ENCODE results near the gene MRLN. TPM values are rescaled to one million over a fixed set of nuclear protein-coding genes. Genes with fewer than 3 reads are reported as not detected.
"Not testable (repeated sequence)": the region's sequence is repeated elsewhere in the genome, so short reads cannot be mapped to it uniquely, and the experiment has no call there.

The MRLN gene
- total RNA-seq, 5 donors from 2014 or later (not counting 1 experiment from before 2014, with no cell fraction given), result not detected

DNA sequence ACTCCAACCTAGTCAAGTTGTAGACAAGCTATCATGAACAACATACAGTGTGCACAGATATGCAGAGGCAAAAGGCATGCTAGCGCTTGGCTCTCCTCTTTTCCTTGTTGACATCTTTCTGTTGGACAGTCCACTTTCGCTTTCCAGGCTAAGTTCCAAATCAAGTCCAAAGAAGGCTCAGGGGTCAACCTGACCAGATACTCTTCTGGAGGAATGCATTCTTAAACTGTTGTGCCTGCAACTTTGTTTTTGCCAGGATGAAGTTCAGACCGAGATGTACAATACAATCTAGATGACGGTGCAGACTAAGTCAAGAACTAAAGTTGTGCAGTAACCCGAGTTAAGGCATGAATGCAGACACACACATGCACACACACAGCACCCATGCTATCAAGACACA lies 35.7 kb upstream of the MRLN start:
- POLR2A ChIA-PET; H3K27me3 ChIP-seq (replicated peaks in 1 of 2; ENCODE audit: control insufficient read depth in 2 of 2, extremely low read depth in 1 of 2, insufficient read depth in 2 of 2, low read length in 1 of 2); H3K4me1 ChIP-seq (ENCODE audit: control insufficient read depth in 1 of 2, extremely low read depth in 1 of 2, insufficient read depth in 2 of 2, low read length in 2 of 2); H3K9me3 Mint-ChIP-seq; H3K27me3 Mint-ChIP-seq; H3K27ac ChIP-seq (ENCODE audit: low read length); CTCF ChIA-PET; H3K4me3 ChIP-seq (ENCODE audit: control insufficient read depth in 1 of 2, extremely low read depth in 1 of 2, low read length in 1 of 2); DNase-seq; H3K4me3 Mint-ChIP-seq; ATAC-seq (replicated peaks in 1 of 4); H3K27ac Mint-ChIP-seq; H3K9me3 ChIP-seq; H3K4me1 Mint-ChIP-seq: not testable (repeated sequence)
- peaks cover 40% of the 10 kb centered on the region for H3K36me3 Mint-ChIP-seq
- 100% methylated on average over 2 of the region's 5 CpGs for WGBS (ENCODE audit: insufficient coverage)
- H3K36me3 ChIP-seq (ENCODE audit: control insufficient read depth in 2 of 2, extremely low read depth in 1 of 2, insufficient read depth in 1 of 2, low read length in 1 of 2), result peaks cover 0 to 32% of the 10 kb centered on the region in 2 donors

DNA sequence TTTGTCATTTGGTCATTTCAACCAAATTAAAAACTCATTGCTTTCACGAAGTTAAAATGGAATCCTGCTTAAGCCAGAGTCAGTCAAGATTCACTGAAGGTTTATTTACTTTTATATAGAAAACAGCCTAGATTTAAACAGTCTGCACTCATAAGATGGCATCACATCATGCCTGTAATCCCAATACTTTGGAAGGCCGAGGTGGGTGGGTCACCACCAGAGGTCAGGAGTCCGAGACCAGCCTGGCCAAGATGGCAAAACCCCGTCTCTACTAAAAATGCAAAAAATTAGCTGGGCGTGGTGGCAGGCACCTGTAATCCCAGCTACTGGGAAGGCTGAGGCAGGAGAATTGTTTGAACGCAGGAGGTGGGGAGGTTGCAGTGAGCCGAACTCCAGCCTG lies 33.8 kb upstream of the MRLN start:
- 94% methylated on average over 6 of the region's 7 CpGs for WGBS (ENCODE audit: insufficient coverage)
- CTCF ChIA-PET; H3K4me1 Mint-ChIP-seq; H3K27me3 Mint-ChIP-seq; DNase-seq; H3K4me3 ChIP-seq (ENCODE audit: control insufficient read depth in 1 of 2, extremely low read depth in 1 of 2, low read length in 1 of 2); POLR2A ChIA-PET; H3K9me3 Mint-ChIP-seq; H3K27ac ChIP-seq (ENCODE audit: low read length); H3K27ac Mint-ChIP-seq; H3K27me3 ChIP-seq (replicated peaks in 1 of 2; ENCODE audit: control insufficient read depth in 2 of 2, extremely low read depth in 1 of 2, insufficient read depth in 2 of 2, low read length in 1 of 2); H3K4me1 ChIP-seq (ENCODE audit: control insufficient read depth in 1 of 2, extremely low read depth in 1 of 2, insufficient read depth in 2 of 2, low read length in 2 of 2); ATAC-seq (replicated peaks in 1 of 4); H3K9me3 ChIP-seq; H3K4me3 Mint-ChIP-seq: not testable (repeated sequence)
- peaks cover 0 to 13% of the 10 kb centered on the region in 2 donors for H3K36me3 ChIP-seq (ENCODE audit: control insufficient read depth in 2 of 2, extremely low read depth in 1 of 2, insufficient read depth in 1 of 2, low read length in 1 of 2)
- H3K36me3 Mint-ChIP-seq, result peaks cover 24% of the 10 kb centered on the region

DNA sequence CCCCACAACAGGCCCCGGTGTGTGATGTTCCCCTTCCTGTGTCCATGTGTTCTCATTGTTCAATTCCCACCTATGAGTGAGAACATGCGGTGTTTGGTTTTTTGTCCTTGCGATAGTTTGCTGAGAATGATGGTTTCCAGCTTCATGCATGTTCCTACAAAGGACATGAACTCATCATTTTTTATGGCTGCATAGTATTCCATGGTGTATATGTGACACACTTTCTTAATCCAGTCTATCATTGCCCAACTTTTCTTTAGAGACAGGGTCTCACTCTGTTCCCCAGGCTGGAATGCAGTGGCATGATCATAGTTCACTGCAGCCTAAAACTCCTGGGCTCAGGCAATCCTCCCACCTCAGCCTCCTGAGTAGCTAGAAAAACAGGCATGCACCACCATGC lies 32.2 kb upstream of the MRLN start:
- H3K36me3 ChIP-seq (ENCODE audit: control insufficient read depth in 2 of 2, extremely low read depth in 1 of 2, insufficient read depth in 1 of 2, low read length in 1 of 2); ATAC-seq (replicated peaks in 1 of 4); H3K9me3 Mint-ChIP-seq; H3K27ac Mint-ChIP-seq; H3K9me3 ChIP-seq; H3K4me3 Mint-ChIP-seq; H3K27me3 ChIP-seq (replicated peaks in 1 of 2; ENCODE audit: control insufficient read depth in 2 of 2, extremely low read depth in 1 of 2, insufficient read depth in 2 of 2, low read length in 1 of 2); H3K27me3 Mint-ChIP-seq; H3K4me1 Mint-ChIP-seq; H3K4me3 ChIP-seq (ENCODE audit: control insufficient read depth in 1 of 2, extremely low read depth in 1 of 2, low read length in 1 of 2); POLR2A ChIA-PET; DNase-seq; H3K27ac ChIP-seq (ENCODE audit: low read length); CTCF ChIA-PET; H3K4me1 ChIP-seq (ENCODE audit: control insufficient read depth in 1 of 2, extremely low read depth in 1 of 2, insufficient read depth in 2 of 2, low read length in 2 of 2): not testable (repeated sequence)
- H3K36me3 Mint-ChIP-seq, result peaks cover 16% of the 10 kb centered on the region
- WGBS (ENCODE audit: insufficient coverage), result no CpG with 5 or more reads among the region's 3 CpGs

DNA sequence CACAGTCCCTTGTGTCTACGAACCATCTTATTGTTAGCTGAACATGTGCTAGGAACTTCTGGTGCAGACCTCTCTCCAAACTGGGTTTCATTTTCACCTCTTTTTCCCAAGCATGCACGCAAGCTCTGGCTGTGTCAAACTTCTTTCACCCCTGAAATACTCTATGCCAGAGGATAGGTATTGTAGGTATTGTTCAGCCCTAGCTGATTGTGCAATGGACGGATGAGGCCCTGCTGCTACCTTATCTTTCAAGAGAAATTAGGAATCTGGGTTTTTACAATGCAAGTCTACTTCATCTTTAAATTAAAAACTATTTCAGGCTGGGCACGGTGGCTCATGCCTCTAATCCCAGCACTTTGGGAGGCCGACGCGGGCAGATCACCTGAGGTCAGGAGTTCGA lies 28.3 kb upstream of the MRLN start:
- peaks cover 0 to 5% (median 0%) of the 10 kb centered on the region in 3 donors for H3K9me3 Mint-ChIP-seq

DNA sequence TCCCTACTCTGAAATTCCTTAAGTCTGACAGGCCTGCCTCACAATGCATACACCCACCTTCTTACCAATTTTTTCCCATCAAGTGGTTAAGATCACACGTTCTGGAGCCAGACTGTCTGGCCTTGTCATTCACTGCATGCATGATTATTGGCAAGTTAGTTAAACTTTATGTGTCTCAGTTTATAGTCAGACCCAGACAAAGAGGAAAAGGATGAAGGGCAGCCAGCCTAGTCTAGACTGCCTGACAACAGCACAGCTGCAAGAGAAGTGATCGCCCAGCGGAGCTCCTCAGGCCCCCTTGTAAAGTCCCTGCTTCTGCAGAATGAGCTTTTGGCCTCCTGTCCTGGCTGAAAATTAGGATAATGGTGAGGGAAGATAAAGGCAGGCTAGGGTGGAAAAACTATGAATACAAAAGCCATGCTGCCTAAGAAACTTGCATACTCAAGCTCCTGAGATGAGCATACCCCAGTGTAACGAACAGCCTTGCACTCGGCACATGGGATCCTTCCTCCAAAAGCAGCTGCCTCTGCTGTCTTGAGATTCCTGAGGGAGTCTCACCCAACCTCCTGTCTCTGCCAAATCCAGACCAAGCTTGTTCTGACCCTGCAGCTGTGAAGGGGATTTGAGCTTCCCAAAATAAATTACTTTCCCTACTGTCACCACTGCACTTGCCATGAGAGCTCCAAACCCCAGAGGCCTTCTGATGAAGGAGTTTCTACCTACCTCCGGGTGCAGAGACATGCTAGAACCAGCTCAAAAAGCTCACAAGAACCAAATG lies 26.7 kb upstream of the MRLN start:
- Mint-ChIP-seq H3K9me3 (peaks cover 0 to 6% (median 0%) of the 10 kb centered on the region in 3 donors), H3K27ac (no peak overlapping the region), H3K36me3 (no peaks in the 10 kb centered on the region), H3K4me1 (no peaks in the 10 kb centered on the region), H3K27me3 (no peaks in the 10 kb centered on the region), H3K4me3 (no peak overlapping the region)
- H3K27ac ChIP-seq (ENCODE audit: low read length), result no peak overlapping the region
- no peaks in the 10 kb centered on the region for H3K36me3 ChIP-seq (ENCODE audit: control insufficient read depth in 2 of 2, extremely low read depth in 1 of 2, insufficient read depth in 1 of 2, low read length in 1 of 2)
- ChIA-PET POLR2A (no interaction called here), CTCF (no interaction called here)
- H3K4me1 ChIP-seq (ENCODE audit: control insufficient read depth in 1 of 2, extremely low read depth in 1 of 2, insufficient read depth in 2 of 2, low read length in 2 of 2), result no peaks in the 10 kb centered on the region
- 92% methylated on average over 4 of the region's 6 CpGs for WGBS (ENCODE audit: insufficient coverage)
- ATAC-seq (replicated peaks in 1 of 4), result no peak
- DNase-seq, result no peak
- no peaks in the 10 kb centered on the region for H3K9me3 ChIP-seq
- H3K4me3 ChIP-seq (ENCODE audit: control insufficient read depth in 1 of 2, extremely low read depth in 1 of 2, low read length in 1 of 2), result no peak overlapping the region
- H3K27me3 ChIP-seq (replicated peaks in 1 of 2; ENCODE audit: control insufficient read depth in 2 of 2, extremely low read depth in 1 of 2, insufficient read depth in 2 of 2, low read length in 1 of 2), result peaks cover 0 to 3% of the 10 kb centered on the region in 2 experiments

More for the DNA sequence above, 28.3 kb upstream of the MRLN start:
- no peak overlapping the region for H3K4me3 Mint-ChIP-seq
- CTCF ChIA-PET, result interaction anchor here in 1 of 2 donors (0.6 kb wide), 1 partner anchor 127 kb away, joined by 3 read pairs; no protein-coding TSS in a partner anchor
- no peak overlapping the region for H3K27ac ChIP-seq (ENCODE audit: low read length)
- WGBS (ENCODE audit: insufficient coverage), result 100% methylated on average over 1 of the region's 8 CpGs
- H3K27ac Mint-ChIP-seq, result no peak overlapping the region
- no peak overlapping the region for H3K4me3 ChIP-seq (ENCODE audit: control insufficient read depth in 1 of 2, extremely low read depth in 1 of 2, low read length in 1 of 2)
- H3K27me3 Mint-ChIP-seq, result no peaks in the 10 kb centered on the region
- H3K36me3 Mint-ChIP-seq, result no peaks in the 10 kb centered on the region
- no peaks in the 10 kb centered on the region for H3K36me3 ChIP-seq (ENCODE audit: control insufficient read depth in 2 of 2, extremely low read depth in 1 of 2, insufficient read depth in 1 of 2, low read length in 1 of 2)
- peaks cover 0 to 3% of the 10 kb centered on the region in 2 experiments for H3K27me3 ChIP-seq (replicated peaks in 1 of 2; ENCODE audit: control insufficient read depth in 2 of 2, extremely low read depth in 1 of 2, insufficient read depth in 2 of 2, low read length in 1 of 2)
- no peaks in the 10 kb centered on the region for H3K9me3 ChIP-seq
- H3K4me1 Mint-ChIP-seq, result no peaks in the 10 kb centered on the region
- DNase-seq (no peak), ATAC-seq (replicated peaks in 1 of 4) (no peak)
- no peaks in the 10 kb centered on the region for H3K4me1 ChIP-seq (ENCODE audit: control insufficient read depth in 1 of 2, extremely low read depth in 1 of 2, insufficient read depth in 2 of 2, low read length in 2 of 2)
- POLR2A ChIA-PET, result no interaction called here

DNA sequence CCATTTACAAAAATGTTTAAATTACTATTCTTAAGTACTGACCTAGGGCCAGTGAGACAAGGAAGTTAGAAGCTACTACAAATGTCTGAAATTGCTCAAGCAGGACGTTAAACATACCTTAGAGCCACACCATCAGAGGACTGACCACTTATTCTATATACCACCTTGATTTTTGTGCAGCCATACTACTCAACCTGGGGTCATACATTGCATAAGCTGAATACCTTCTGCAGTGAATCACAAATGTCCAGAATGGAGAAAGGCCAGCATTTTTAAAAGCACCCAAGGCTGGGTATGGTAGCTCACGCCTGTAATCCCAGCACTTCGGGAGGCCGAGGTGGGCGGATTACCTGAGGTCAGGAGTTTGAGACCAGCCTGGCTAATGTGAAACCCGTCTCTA lies 21.2 kb upstream of the MRLN start:
- ChIA-PET POLR2A (interaction anchor here in 1 of 2 donors (0.6 kb wide), 1 partner anchor 18 kb away, joined by 3 read pairs; no protein-coding TSS in a partner anchor), CTCF (no interaction called here)
- H3K36me3 ChIP-seq (ENCODE audit: control insufficient read depth in 2 of 2, extremely low read depth in 1 of 2, insufficient read depth in 1 of 2, low read length in 1 of 2), result no peaks in the 10 kb centered on the region
- Mint-ChIP-seq H3K36me3 (peaks cover 2% of the 10 kb centered on the region), H3K27me3 (peaks cover 4 to 6% of the 10 kb centered on the region in 2 donors), H3K27ac (no peak overlapping the region), H3K4me3 (no peak overlapping the region), H3K4me1 (no peaks in the 10 kb centered on the region), H3K9me3 (peaks cover 0 to 6% (median 0%) of the 10 kb centered on the region in 3 donors)
- no peaks in the 10 kb centered on the region for H3K9me3 ChIP-seq
- ATAC-seq (replicated peaks in 1 of 4), result no peak
- H3K4me3 ChIP-seq (ENCODE audit: control insufficient read depth in 1 of 2, extremely low read depth in 1 of 2, low read length in 1 of 2), result no peak overlapping the region
- H3K27ac ChIP-seq (ENCODE audit: low read length), result no peak overlapping the region
- H3K27me3 ChIP-seq (replicated peaks in 1 of 2; ENCODE audit: control insufficient read depth in 2 of 2, extremely low read depth in 1 of 2, insufficient read depth in 2 of 2, low read length in 1 of 2), result peaks cover 0 to 7% of the 10 kb centered on the region in 2 experiments
- WGBS (ENCODE audit: insufficient coverage), result 91% methylated on average over 6 of the region's 6 CpGs
- no peak for DNase-seq
- no peaks in the 10 kb centered on the region for H3K4me1 ChIP-seq (ENCODE audit: control insufficient read depth in 1 of 2, extremely low read depth in 1 of 2, insufficient read depth in 2 of 2, low read length in 2 of 2)
